ENCODE data around the gene TMOD1.

DNA sequence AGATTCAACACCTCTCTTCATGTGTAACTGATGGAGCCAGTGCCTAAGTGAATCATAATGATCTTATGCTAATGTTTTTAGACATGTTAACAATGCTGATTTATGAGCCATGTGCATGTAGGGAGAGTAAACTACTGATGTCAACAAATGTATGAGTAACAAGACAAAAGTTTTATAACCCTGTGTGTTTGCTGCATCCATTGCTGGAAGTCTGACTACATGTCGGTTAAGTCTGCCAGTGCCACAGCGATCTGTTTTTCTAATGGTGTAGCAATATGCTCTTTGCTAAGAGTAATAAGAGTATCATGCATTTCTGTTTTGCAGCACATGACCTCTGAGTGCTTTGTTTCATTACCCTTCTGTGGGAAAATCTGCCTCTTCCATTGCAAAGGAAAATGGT, 26.4 kb upstream of the TMOD1 start:
- TF ChIP-seq, protein P1, sequence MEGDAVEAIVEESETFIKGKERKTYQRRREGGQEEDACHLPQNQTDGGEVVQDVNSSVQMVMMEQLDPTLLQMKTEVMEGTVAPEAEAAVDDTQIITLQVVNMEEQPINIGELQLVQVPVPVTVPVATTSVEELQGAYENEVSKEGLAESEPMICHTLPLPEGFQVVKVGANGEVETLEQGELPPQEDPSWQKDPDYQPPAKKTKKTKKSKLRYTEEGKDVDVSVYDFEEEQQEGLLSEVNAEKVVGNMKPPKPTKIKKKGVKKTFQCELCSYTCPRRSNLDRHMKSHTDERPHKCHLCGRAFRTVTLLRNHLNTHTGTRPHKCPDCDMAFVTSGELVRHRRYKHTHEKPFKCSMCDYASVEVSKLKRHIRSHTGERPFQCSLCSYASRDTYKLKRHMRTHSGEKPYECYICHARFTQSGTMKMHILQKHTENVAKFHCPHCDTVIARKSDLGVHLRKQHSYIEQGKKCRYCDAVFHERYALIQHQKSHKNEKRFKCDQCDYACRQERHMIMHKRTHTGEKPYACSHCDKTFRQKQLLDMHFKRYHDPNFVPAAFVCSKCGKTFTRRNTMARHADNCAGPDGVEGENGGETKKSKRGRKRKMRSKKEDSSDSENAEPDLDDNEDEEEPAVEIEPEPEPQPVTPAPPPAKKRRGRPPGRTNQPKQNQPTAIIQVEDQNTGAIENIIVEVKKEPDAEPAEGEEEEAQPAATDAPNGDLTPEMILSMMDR (IDR thresholded peaks at IDR 0.05; ENCODE audit: low read length): no peak
- no peak for TF ChIP-seq EZH2 (IDR thresholded peaks at IDR 0.05; ENCODE audit: borderline replicate concordance, low read length)
